ENCODE measurements around the gene SORBS2.

DNA sequence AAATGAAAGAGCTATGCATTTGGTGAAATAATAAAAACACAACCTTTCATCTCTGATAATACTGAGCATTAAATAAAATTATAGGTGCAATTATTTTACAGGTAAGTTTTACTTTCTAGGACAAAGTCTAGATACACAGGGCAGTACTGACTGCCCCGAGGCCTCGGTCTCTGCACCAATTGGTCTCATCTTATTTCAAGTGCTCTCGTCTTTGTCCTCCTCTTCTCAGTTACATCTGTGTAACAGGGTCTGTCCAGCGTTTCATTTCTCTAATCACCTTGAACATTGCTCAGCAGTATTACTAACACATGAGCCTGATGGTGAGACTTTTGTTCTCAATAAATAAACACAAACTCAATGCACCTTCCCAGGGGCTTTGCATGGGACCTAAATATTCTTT lies 44.5 kb downstream of the SORBS2 start:
- TF ChIP-seq POLR2A (IDR thresholded peaks at IDR 0.05; ENCODE audit: low read length): no peak
- TF ChIP-seq GATA1 (IDR thresholded peaks at IDR 0.05; ENCODE audit: low read depth, low read length): no peak

Measured in erythroblast (primary cell).